H1 (cell line): ENCODE results near the gene POU2F1. TPM values are rescaled to one million over a fixed set of nuclear protein-coding genes. Genes with fewer than 3 reads are reported as not detected.

Experiments used
- CTCF ChIA-PET: fragments of 300-600 bp; sonication (Branson Sonifier 250); formaldehyde crosslinking; loops from one replicate; lab custom pipeline; 2021; ENCODE audit not compliant: partially characterized antibody; lab: Charles Lee
- POLR2A ChIA-PET: fragments of 300-600 bp; sonication (Branson Sonifier 250); formaldehyde crosslinking; loops from one replicate; lab custom pipeline; 2021; ENCODE audit warnings: inconsistent platforms; ENCODE audit not compliant: partially characterized antibody; lab: Charles Lee
- DNase-seq, 2 experiments: peaks; one replicate each; pipeline versions ENCODE4 v3.0.0 to v3.0.0-alpha.2; 2010 to 2022; ENCODE audit warnings: low spot score in 2 of 2, low read depth in 1 of 2, mixed read lengths in 1 of 2
- FAIRE-seq: peaks from 2 replicates; lab custom pipeline; 2011; peaks lifted over from hg19 to GRCh38; lab: Jason Lieb, UNC
- H2AFZ ChIP-seq: 2 replicates; pipeline ENCODE4 v1.8.1; 2012; ENCODE audit warnings: low read length, inconsistent platforms
- H2AK5ac ChIP-seq: 2 replicates; pipeline ENCODE4 v1.6.1; 2013; ENCODE audit warnings: low read depth, low read length
- H2BK120ac ChIP-seq: replicated peaks from 2 replicates; pipeline ENCODE3; 2013; ENCODE audit warnings: low read depth, low read length, inconsistent platforms
- H2BK12ac ChIP-seq: 2 replicates; pipeline ENCODE4 v1.6.1; 2013; ENCODE audit warnings: low read depth, low read length
- H2BK15ac ChIP-seq: 2 replicates; pipeline ENCODE4 v1.6.1; 2013; ENCODE audit warnings: low read length
- H2BK20ac ChIP-seq: 2 replicates; pipeline ENCODE4 v1.6.1; 2013; ENCODE audit warnings: low read length
- H2BK5ac ChIP-seq: 2 replicates; pipeline ENCODE4 v1.6.1; 2013; ENCODE audit warnings: low read depth, low read length
- H3K14ac ChIP-seq: 2 replicates; pipeline ENCODE4 v1.6.1; 2013; ENCODE audit warnings: inconsistent platforms; ENCODE audit not compliant: insufficient read length
- H3K18ac ChIP-seq: 2 replicates; pipeline ENCODE4 v1.6.1; 2013; ENCODE audit warnings: low read length; ENCODE audit errors: extremely low read depth
- H3K23ac ChIP-seq: 2 replicates; pipeline ENCODE4 v1.6.1; 2013; ENCODE audit warnings: inconsistent platforms; ENCODE audit not compliant: insufficient read length
- H3K23me2 ChIP-seq: 2 replicates; pipeline ENCODE4 v1.6.1; 2013; ENCODE audit warnings: low read depth, low read length
- H3K27ac ChIP-seq: 2 replicates; pipeline ENCODE4 v1.6.1; 2011; ENCODE audit warnings: low read depth, low read length, inconsistent platforms
- H3K27me3 ChIP-seq, 4 experiments: replicated peaks in 1 of 4; 1 replicate in 1 of 4; 2 replicates in 3 of 4; pipeline versions ENCODE4 v1.6.1 to v1.8.1; 2011 to 2013; ENCODE audit warnings: low read length in 3 of 4, mild to moderate bottlenecking in 3 of 4, inconsistent platforms in 2 of 4, mixed read lengths in 2 of 4, moderate library complexity in 1 of 4; ENCODE audit not compliant: control insufficient read depth in 3 of 4, insufficient read depth in 3 of 4; ENCODE audit errors: extremely low read depth in 1 of 4
- H3K36me3 ChIP-seq, 4 experiments: 2 replicates each; pipeline versions ENCODE4 v1.6.1 to v1.8.1; 2011 to 2013; ENCODE audit warnings: mild to moderate bottlenecking in 4 of 4, low read length in 3 of 4, moderate library complexity in 2 of 4, control low read depth in 1 of 4, inconsistent platforms in 1 of 4; ENCODE audit not compliant: insufficient read depth in 4 of 4, control insufficient read depth in 2 of 4
- H3K4ac ChIP-seq: replicated peaks from 2 replicates; pipeline ENCODE3; 2013; ENCODE audit warnings: low read length, low read depth, mixed read lengths, inconsistent platforms; ENCODE audit not compliant: insufficient read length
- H3K4me1 ChIP-seq, 4 experiments: replicated peaks in 1 of 4; 1 replicate in 1 of 4; 2 replicates in 3 of 4; pipeline versions ENCODE4 v1.6.1 to v1.8.1; 2011 to 2013; ENCODE audit warnings: low read length in 3 of 4, inconsistent platforms in 2 of 4, mixed read lengths in 1 of 4; ENCODE audit not compliant: insufficient read depth in 4 of 4, control insufficient read depth in 3 of 4
- H3K4me2 ChIP-seq, 2 experiments: 2 replicates each; pipeline versions ENCODE4 v1.6.1 to v1.8.1; 2011 to 2013; ENCODE audit warnings: low read depth in 2 of 2, low read length in 2 of 2, control low read depth in 1 of 2, inconsistent platforms in 1 of 2, mild to moderate bottlenecking in 1 of 2; ENCODE audit not compliant: insufficient read depth in 1 of 2
- H3K4me3 ChIP-seq, 4 experiments: fragments of 200-600, 300-600 bp in 1 of 4; sonication (generic), shearing (Covaris generic), sonication (Bioruptor Twin) in 1 of 4; 2 replicates each; pipeline versions ENCODE4 v1.5.1 to v1.8.1; 2011 to 2016; ENCODE audit warnings: low read length in 4 of 4, low read depth in 3 of 4, control low read depth in 2 of 4, inconsistent platforms in 2 of 4, mild to moderate bottlenecking in 2 of 4, mixed read lengths in 1 of 4, moderate library complexity in 1 of 4; ENCODE audit not compliant: insufficient read depth in 2 of 4; ENCODE audit errors: extremely low read depth in 1 of 4
- H3K56ac ChIP-seq: replicated peaks from 2 replicates; pipeline ENCODE3; 2013; ENCODE audit warnings: low read depth, mild to moderate bottlenecking, mixed read lengths, low read length, inconsistent platforms; ENCODE audit not compliant: insufficient read length
- H3K79me1 ChIP-seq: 2 replicates; pipeline ENCODE4 v1.6.1; 2013; ENCODE audit warnings: low read depth, low read length, control low read depth
- H3K79me2 ChIP-seq, 2 experiments: 2 replicates each; pipeline versions ENCODE4 v1.6.1 to v1.8.1; 2012 to 2013; ENCODE audit warnings: low read length in 2 of 2, mild to moderate bottlenecking in 2 of 2, inconsistent platforms in 1 of 2; ENCODE audit not compliant: insufficient read depth in 2 of 2, control insufficient read depth in 1 of 2
- H3K9ac ChIP-seq, 4 experiments: replicated peaks in 1 of 4; 1 replicate in 1 of 4; 2 replicates in 3 of 4; pipeline versions ENCODE4 v1.6.1 to v1.8.1; 2011 to 2013; ENCODE audit warnings: low read depth in 3 of 4, low read length in 3 of 4, control low read depth in 2 of 4, mild to moderate bottlenecking in 2 of 4, moderate library complexity in 2 of 4, inconsistent platforms in 1 of 4; ENCODE audit errors: extremely low read depth in 1 of 4
- H3K9me3 ChIP-seq, 2 experiments: 2 replicates each; pipeline versions ENCODE4 v1.6.1 to v1.8.1; 2012 to 2013; ENCODE audit warnings: mild to moderate bottlenecking in 2 of 2, moderate library complexity in 2 of 2, control low read depth in 1 of 2, inconsistent platforms in 1 of 2, low read depth in 1 of 2, low read length in 1 of 2, mixed read lengths in 1 of 2; ENCODE audit not compliant: insufficient read depth in 2 of 2
- H4K20me1 ChIP-seq, 2 experiments: replicated peaks in 1 of 2; 2 replicates each; pipeline versions ENCODE3 to v1.8.1; 2011 to 2013; ENCODE audit warnings: inconsistent platforms in 2 of 2, low read length in 2 of 2, mild to moderate bottlenecking in 1 of 2; ENCODE audit not compliant: insufficient read depth in 2 of 2, control insufficient read depth in 1 of 2
- H4K5ac ChIP-seq: 2 replicates; pipeline ENCODE4 v1.6.1; 2013; ENCODE audit warnings: low read length, low read depth, mixed read lengths, inconsistent platforms; ENCODE audit not compliant: insufficient read length
- H4K8ac ChIP-seq: 2 replicates; pipeline ENCODE4 v1.8.0; 2013; ENCODE audit warnings: mild to moderate bottlenecking, moderate library complexity, low read length, inconsistent platforms; ENCODE audit not compliant: insufficient read depth; ENCODE audit errors: extremely low read depth
- H4K91ac ChIP-seq: replicated peaks from 2 replicates; pipeline ENCODE3; 2013; ENCODE audit warnings: low read length, mixed read lengths, inconsistent platforms; ENCODE audit not compliant: insufficient read length
- CBX5 ChIP-seq: fragments of 300-800, 300-1000 bp; sonication (generic); IDR thresholded peaks from 2 replicates; pipeline ENCODE4 v1.7.1; 2016; ENCODE audit warnings: antibody characterized with exemption, low read length, low read depth
- CEBPB ChIP-seq: IDR thresholded peaks from 2 replicates; pipeline ENCODE4 v1.6.1; 2012; ENCODE audit warnings: low read depth, low read length
- E2F6 ChIP-seq: IDR thresholded peaks from 2 replicates; pipeline ENCODE4 v1.6.1; 2012; ENCODE audit warnings: inconsistent platforms
- EP300 ChIP-seq, 2 experiments: IDR thresholded peaks; 1 replicate in 1 of 2; 2 replicates in 1 of 2; pipeline ENCODE4 v1.6.1; 2011 to 2012; ENCODE audit warnings: low read depth in 2 of 2, low read length in 2 of 2, mild to moderate bottlenecking in 2 of 2, borderline replicate concordance in 1 of 2, inconsistent platforms in 1 of 2, moderate library complexity in 1 of 2
- EZH2 ChIP-seq: fragments of 200-600 bp; sonication (generic); IDR thresholded peaks from 2 replicates; pipeline ENCODE4 v1.7.1; 2012; ENCODE audit warnings: low read depth, mild to moderate bottlenecking, moderate library complexity, low read length, inconsistent platforms; ENCODE audit not compliant: severe bottlenecking
- FOSL1 ChIP-seq: IDR thresholded peaks from 2 replicates; pipeline ENCODE4 v1.6.1; 2011; ENCODE audit warnings: mild to moderate bottlenecking, low read depth, low read length, moderate library complexity; ENCODE audit not compliant: insufficient read depth
- RNF2 ChIP-seq: fragments of 200-900, 300-1000 bp; sonication (generic); IDR thresholded peaks from 2 replicates; pipeline ENCODE4 v1.7.1; 2016; ENCODE audit warnings: borderline replicate concordance, low read depth, mild to moderate bottlenecking, antibody characterized with exemption, low read length; ENCODE audit not compliant: poor library complexity, severe bottlenecking; ENCODE audit errors: missing control alignments
- SP2 ChIP-seq: IDR thresholded peaks from 2 replicates; pipeline ENCODE4 v1.6.1; 2012; ENCODE audit warnings: mild to moderate bottlenecking, low read length, inconsistent platforms
- TAF1 ChIP-seq: IDR thresholded peaks from 2 replicates; pipeline ENCODE4 v1.6.1; 2011; ENCODE audit warnings: mild to moderate bottlenecking, low read depth, low read length
- TAF7 ChIP-seq: optimal IDR thresholded peaks from 2 replicates; pipeline ENCODE3; 2011; ENCODE audit warnings: low read depth, mild to moderate bottlenecking, inconsistent platforms, low read length, moderate library complexity, borderline replicate concordance
- WGBS, 2 experiments: shearing (Covaris generic) in 1 of 2; methylation state at CpG; one replicate each; pipeline versions ENCODE4 v1.1.6 to v1.1.7; 2013 to 2015; ENCODE audit warnings: low lambda C conversion rate in 2 of 2, mixed read lengths in 2 of 2, inconsistent platforms in 1 of 2, low coverage in 1 of 2, missing lambda C conversion rate in 1 of 2; ENCODE audit not compliant: insufficient replicate concordance in 2 of 2, insufficient coverage in 1 of 2, insufficient read length in 1 of 2; ENCODE audit errors: extremely low coverage in 1 of 2, missing lambda C conversion rate in 1 of 2; 5-methylcytosine and 5-hydroxymethylcytosine counted together
- polyA plus RNA-seq, 7 experiments: library from polyadenylated mRNA; depleted of rRNA in 3 of 7; stranded (reverse) in 5 of 7; unstranded in 2 of 7; fragments of >200 nt in 5 of 7; fragments of 200-250 nt in 2 of 7; gene quantifications; 1 replicate in 5 of 7; 2 replicates in 1 of 7; 4 replicates in 1 of 7; pipeline versions ENCODE4 v1.2.1 to v1.2.3, GENCODE V29; 2011 to 2013; ENCODE audit warnings: missing spikeins in 2 of 7, mixed read lengths in 2 of 7
- total RNA-seq: library from RNA; stranded (reverse); fragmentation: NEBNext Ultra II Directional; extraction: Animal tissue kit (Norgen Biotek cat#: 25700); gene quantifications from 2 replicates; pipeline ENCODE4 v1.2.1, GENCODE V29; 2021

Gene POU2F1
- total and polyA plus RNA-seq, 2 of the 8 experiments (the other 6 are each of a cell fraction or from before 2014, with no cell fraction given), result 37.0 to 57.2 TPM

GRCh38 chr1:167200272-167200671, 20.4 kb upstream of the POU2F1 start:
- H3K79me2 ChIP-seq, result no peaks in the 10 kb centered on the region
- POLR2A ChIA-PET, result no interaction called here
- no peak overlapping the region for H3K56ac ChIP-seq
- no peaks in the 10 kb centered on the region; a peak in 2 of 7 replicates for H3K4me1 ChIP-seq
- H2BK15ac ChIP-seq, result peak overlapping the region; percentile 6; the same call in 1 of the 2 replicates
- no peak overlapping the region for H3K23ac ChIP-seq
- TF ChIP-seq RNF2, result no peak
- TF ChIP-seq CBX5, result no peak
- no peak for TF ChIP-seq FOSL1
- TF ChIP-seq SP2, result no peak
- TF ChIP-seq EP300 (IDR thresholded peaks at IDR 0.05; ENCODE audit: borderline replicate concordance in 1 of 2, low read depth in 2 of 2, low read length in 2 of 2), result no peak
- no peak for TF ChIP-seq E2F6
- TF ChIP-seq CEBPB, result no peak
- TF ChIP-seq EZH2, result no peak
- no peak for TF ChIP-seq TAF1
- no peak for TF ChIP-seq TAF7
- no peak overlapping the region for H2BK5ac ChIP-seq
- no peaks in the 10 kb centered on the region for H3K79me1 ChIP-seq
- H3K14ac ChIP-seq, result no peak overlapping the region
- no peak overlapping the region for H3K4me3 ChIP-seq
- H3K18ac ChIP-seq, result no peak overlapping the region
- H2BK120ac ChIP-seq, result no peak overlapping the region
- no peak overlapping the region for H2BK12ac ChIP-seq
- no peak overlapping the region for H4K8ac ChIP-seq
- DNase-seq (no peak), FAIRE-seq (no peak)
- no peaks in the 10 kb centered on the region for H3K36me3 ChIP-seq
- CTCF ChIA-PET, result interaction anchor here (0.6 to 2.2 kb wide), 5 partner anchors 20 to 127 kb away, joined by 3 to 11 read pairs (median 4); partner anchors contain the start of gene POU2F1
- no peaks in the 10 kb centered on the region for H4K20me1 ChIP-seq
- WGBS, 2 experiments, result 88% methylated on average over 4 of the region's 4 CpGs; no CpG with 5 or more reads in 1 of the 2 experiments
- no peak overlapping the region for H2BK20ac ChIP-seq
- H3K4me2 ChIP-seq, result no peak overlapping the region
- no peaks in the 10 kb centered on the region for H3K23me2 ChIP-seq
- no peaks in the 10 kb centered on the region for H3K27me3 ChIP-seq
- 0 out of 4 replicates have a peak, but pooled peaks cover 0 to 2% of the 10 kb centered on the region in 2 experiments for H3K9me3 ChIP-seq
- H2AFZ ChIP-seq, result no peak overlapping the region
- no peak overlapping the region for H2AK5ac ChIP-seq
- no peak overlapping the region for H3K9ac ChIP-seq
- no peak overlapping the region for H4K91ac ChIP-seq
- H3K27ac ChIP-seq, result no peak overlapping the region
- H4K5ac ChIP-seq, result no peak overlapping the region
- H3K4ac ChIP-seq, result no peak overlapping the region
